Measurements from ENCODE around the gene MLYCD.
"Not testable (repeated sequence)": the region's sequence is repeated elsewhere in the genome, so short reads cannot be mapped to it uniquely, and the experiment has no call there.

The MLYCD gene

GRCh38 chr16:83942074-83942473 is 43.2 kb downstream of the MLYCD start:
- no peak for DNase-seq

DNA sequence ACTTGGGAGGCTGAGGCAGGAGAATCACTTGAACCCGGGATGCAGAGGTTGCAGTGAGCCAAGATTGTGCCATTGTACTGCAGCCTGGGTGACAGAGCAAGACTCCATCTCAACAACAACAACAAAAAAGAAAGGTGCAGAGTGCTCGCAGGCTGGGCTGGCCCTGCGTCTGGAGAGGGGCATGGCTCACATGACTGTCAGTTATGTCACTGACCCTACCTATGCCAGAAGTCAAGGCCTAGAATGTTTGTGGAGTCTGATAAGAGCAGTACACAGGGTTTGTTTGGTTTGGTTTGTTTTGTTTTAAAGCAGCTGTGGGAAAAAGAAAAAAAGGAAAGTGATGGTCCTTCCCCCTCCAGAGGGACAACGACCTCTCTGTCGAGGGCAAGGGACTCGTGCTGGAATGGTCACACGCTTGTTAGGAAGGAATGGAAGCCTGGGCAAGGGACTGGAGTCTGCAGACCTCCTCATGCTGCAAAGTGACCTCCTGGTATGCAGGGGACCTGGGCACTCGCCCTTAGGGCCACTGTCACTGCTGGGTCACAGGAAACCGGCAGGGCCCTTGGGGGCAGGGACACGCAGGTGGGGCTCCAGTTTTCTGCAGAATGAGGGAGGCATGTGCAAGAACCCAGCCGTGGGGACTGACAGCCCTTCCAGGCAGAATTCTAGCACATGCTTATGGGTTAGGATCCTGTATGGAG is 44.0 kb downstream of the MLYCD start:
- DNase-seq, result no peak

DNA sequence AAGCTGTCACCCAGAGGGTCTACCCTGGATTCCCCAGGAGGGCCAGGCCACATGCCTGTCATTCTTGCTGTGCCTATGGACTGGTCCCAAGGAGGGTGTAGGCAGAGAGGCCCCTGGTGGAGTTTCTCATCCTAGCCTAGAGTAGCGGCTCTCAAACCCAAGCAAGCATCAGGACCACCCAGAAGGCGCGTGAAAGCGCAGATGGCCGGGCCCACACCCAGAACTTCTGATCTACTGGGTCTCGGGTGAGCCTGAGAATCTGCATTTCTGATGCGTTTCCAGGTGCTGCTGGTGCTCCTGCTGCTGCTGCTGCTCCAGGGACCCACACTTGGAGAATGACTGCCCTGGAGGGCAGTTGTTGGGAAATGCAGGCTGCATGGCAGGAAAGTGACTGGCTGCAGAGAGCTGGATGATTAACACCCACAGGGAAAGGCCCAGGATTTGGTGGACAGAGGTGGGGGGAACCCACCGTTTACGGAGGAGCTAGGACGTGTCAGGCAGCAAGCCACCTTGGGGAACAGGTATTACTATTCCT is 44.7 kb downstream of the MLYCD start:
- DNase-seq, result no peak

GRCh38 chr16:83945587-83945986 is 46.7 kb downstream of the MLYCD start:
- no peak for DNase-seq

GRCh38 chr16:83946154-83946780 is 47.4 kb downstream of the MLYCD start:
- DNase-seq, result no peak

GRCh38 chr16:83946781-83947566 is 48.1 kb downstream of the MLYCD start:
- no peak for DNase-seq

DNA sequence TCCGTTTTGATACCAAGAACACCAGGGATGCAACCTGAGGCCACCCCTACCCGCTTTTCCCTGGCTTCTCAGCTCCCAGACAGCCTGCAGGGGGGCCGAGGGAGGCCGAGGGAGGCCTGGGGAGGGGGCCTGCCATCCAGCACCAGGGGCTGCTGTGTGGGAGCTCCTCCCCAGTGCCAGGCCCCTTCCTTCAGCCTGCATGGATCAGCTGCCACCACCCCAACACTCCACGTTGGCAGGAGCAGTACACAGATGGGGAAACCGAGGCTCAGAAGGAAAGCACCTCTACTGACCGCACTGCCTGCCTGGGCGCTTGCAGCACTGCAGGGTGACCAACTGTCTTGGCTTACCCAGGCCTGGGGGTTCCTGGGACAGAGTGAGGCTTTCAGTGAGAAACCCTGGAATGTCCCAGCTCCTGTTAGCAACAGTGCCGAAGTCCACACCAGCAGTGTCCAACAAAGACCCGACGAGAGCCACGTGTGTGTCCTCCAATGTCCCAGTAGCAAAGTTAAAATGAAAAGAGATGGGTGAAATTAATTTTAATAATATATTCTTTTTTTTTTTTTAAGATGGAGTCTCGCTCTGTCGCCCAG is 48.8 kb downstream of the MLYCD start:
- DNase-seq, result no peak

DNA sequence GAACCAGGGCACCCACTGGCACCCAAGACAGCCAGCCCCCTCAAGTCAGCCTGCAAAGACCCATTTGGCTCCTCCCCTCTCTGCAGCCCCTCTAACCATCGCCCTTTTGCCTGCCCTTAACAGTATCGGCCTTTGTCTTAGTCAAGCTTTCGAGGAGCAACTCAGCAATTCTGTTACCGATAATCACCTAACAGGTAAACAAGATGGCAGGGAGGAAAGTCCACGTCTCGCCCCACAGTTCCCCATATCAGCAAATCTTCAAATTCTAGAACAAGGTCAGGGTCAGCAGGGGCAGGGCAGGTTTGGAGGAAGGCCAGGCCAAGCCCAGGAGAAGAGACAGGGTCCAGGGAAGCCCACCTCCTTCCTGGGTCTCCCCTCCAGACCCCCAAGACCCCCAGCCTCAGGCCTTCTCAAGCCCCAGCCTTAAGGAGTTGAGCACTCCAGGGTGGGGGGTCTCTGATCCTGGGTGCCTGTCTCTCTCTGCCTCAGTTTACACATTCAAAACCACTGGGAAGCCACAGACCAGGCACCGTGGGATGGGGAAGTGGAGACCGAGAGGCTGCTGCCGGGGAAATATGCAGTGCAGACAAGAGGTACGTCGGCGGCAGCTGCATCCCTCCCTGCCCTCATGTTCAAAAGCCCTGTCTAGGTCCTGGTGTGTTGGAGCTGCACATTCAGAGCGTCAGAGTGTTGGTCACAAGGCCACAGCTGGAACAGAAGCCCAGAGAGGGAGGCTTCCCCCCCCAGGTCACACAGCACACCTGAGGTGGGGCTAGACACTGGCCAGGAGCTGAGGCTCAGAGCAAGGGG is 50.2 kb downstream of the MLYCD start:
- DNase-seq, result no peak

GRCh38 chr16:83949724-83950001 is 50.7 kb downstream of the MLYCD start:
- no peak for DNase-seq

DNA sequence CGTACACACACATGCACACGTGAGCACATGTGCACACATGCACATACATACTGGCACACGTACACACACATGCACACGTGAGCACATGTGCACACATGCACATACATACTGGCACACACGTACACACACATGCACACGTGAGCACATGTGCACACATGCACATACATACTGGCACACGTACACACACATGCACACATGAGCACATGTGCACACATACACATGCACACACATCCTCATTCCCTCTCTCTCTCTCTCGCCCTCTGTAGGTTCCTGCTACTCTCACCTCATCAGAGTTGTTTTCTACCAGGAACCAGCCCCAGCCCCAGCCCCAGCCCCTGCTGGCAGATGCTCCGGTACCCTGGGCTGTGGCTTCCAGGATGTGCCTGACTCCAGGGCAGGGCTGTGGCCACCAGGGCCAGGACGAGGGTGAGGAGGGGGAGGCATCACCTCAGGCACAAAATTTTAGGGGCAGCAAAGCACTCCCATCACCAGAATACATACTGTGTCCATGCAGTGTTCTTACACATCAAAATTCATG is 52.0 kb downstream of the MLYCD start:
- DNase-seq, result not testable (repeated sequence)

- DNase-seq, result no peak
Measured at GRCh38 chr16:83951544-83951943, 52.6 kb downstream of the MLYCD start.

GRCh38 chr16:83952587-83952939 is 53.6 kb downstream of the MLYCD start:
- no peak for DNase-seq

DNA sequence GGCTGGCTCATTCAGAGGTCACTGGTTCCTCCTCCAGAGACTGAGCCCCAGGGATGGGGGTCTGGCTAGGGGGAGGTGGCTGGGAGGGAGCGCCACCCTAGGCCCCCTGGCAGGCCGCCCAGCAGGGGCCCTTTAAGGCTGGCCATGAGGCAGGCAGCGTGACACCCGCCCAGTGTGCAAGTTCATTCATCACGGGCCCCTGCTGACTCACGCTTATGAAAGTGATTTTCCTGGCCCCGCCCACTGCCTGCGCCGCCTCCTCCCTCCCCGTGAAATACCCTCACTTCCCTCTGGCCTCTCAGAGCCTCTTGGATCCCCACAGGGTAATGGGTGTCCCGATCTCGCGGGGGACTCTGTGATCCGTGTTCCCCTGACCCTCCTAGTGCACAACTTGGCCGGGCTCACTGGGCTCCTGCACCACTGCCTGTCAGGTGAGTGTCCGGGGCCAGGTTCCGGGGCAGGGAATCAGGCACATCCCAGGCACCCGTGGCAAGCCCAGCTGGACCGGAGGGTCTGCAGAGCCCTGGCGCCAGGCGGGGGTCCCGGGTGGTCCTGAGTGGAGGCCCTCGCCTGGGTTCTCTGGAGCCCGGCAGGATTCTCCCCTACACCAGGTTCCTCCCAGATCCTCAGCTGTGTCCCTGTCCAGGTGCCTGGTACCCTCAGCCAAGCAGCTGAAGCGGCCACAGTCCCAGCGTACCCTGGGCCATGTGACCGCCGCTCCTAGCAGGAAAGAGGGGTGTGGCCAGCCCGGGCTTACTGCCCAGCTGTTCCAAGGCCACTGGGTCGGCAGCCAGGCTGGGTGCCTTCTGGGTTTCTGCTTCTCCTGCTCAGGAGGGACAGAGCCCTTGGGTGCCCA is 54.3 kb downstream of the MLYCD start, which contains the start of gene OSGIN1:
OSGIN1 (plus strand) TSS at position 301 of the 856 bp plus-strand sequence. CDS start 4,432 bp downstream, outside the sequence.
- peak; percentile 55 to 85 for DNase-seq

GRCh38 chr16:83953796-83954576 is 55.1 kb downstream of the MLYCD start:
- DNase-seq, result peak; percentile 35 to 63

- DNase-seq, result no peak
Measured at GRCh38 chr16:83954577-83955016, 55.7 kb downstream of the MLYCD start.

- DNase-seq, result peak in 1 of 2 experiments; percentile 30
Measured at GRCh38 chr16:83955218-83956130, 56.6 kb downstream of the MLYCD start.

- peak; percentile 64 to 89 for DNase-seq
Measured at GRCh38 chr16:83956336-83957289, 57.7 kb downstream of the MLYCD start.

DNA sequence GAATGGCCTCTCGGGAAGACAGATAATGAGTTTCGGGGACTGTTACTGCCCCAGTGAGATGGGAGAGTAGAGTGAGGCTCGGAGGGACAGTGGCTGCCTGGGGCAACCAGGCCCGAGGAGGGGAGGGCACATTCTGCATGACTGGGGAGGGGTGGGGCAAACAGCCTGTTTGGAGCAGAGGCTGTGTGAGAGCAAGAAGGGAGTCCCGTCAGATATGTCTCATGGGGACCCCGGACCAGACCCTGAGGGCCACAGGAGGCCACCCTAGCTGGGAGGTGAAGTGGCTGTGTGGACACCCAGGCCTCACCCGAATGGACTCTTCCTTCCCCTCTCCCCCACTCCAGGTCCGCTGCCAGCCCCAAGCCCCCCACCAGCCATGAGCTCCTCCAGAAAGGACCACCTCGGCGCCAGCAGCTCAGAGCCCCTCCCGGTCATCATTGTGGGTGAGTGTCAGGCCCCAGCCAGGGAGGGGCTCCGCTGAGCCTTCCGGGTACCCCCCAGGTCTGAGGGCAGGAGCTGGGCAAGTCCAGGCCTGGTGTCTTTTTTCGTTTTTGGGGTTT is 58.5 kb downstream of the MLYCD start:
- DNase-seq, result no peak

Measured in NCI-H524 (cell line).